Osteoblast (primary cell): ENCODE data around the gene UBE2V1. TPM values are rescaled to one million over a fixed set of nuclear protein-coding genes. Genes with fewer than 3 reads are reported as not detected.

Experiments
- total RNA-seq: library from RNA; depleted of rRNA; stranded (reverse); fragments of >200 nt; gene quantifications from 2 replicates; pipeline ENCODE4 v1.2.3, GENCODE V29; 2012

UBE2V1 gene
- total RNA-seq, 1 donor = 90.8 TPM

Other genes with a start within 250 kb of the UBE2V1 start
- 3.2 and 3.3 TPM in 2 replicates for gene SPATA2, start 197.6 kb downstream of the UBE2V1 start, total RNA-seq
- gene RNF114, start 176.8 kb downstream of the UBE2V1 start, total RNA-seq = 46.9 and 78.5 TPM in 2 replicates
- 1.8 and 2.1 TPM in 2 replicates for gene SNAI1, start 130.2 kb downstream of the UBE2V1 start, total RNA-seq
- gene PEDS1, start 40.6 kb upstream of the UBE2V1 start, total RNA-seq = 33.3 and 37.6 TPM in 2 replicates
- 75.7 and 79.3 TPM in 2 replicates for gene CEBPB, start 77.7 kb upstream of the UBE2V1 start, total RNA-seq